ENCODE measurements around the gene SORCS2.

Gene SORCS2

DNA sequence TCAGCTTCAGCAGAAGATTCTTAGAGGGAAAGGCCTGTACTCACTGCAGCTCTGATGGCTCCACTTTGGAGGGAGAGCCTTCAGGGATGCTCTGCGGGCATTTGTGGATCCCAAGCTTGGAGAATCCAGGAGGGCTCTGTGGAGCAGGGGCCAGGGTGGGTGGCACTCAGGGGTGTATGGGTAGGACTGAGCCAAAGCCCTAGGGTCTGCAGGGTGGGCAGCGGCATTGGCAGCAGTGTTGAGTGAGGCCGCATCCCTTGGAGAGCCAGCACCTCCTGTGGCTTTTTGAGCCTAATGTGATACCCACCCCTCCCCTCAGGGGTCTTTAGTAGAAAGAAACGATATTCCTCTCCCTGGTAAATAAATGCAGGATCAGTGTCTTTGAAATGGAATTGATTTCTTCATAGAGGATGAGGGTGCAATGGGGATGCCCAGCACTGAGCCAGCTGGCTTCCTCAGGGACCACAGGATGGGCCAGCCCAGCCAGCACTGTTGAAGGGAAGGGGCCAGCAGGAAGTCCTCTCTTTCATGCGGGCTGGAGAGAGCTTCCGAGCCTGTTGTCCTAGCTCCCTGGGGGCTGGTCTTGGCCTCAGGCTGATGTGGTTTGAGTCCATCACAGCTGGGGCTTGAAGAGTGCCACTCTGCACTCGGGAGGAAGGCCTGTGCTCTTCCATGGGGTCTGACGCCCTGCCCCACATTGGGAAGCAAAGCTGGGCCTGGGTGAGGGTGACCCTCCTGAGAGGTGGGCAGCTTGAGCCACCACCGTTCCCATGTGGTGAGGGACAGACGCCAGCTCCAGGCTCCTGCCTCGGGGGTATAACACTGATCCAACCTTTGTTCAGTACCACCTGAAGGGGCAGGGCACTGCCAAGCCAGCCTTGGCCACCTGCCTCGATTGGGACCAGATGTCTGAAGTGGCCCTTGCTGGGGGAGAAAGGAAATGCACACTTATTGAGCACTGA lies 192.9 kb downstream of the SORCS2 start:
- DNase-seq (ENCODE audit: extremely low spot score) = no peak
- no peak for TF ChIP-seq CTCF (IDR thresholded peaks at IDR 0.05; ENCODE audit: control extremely low read depth, extremely low read depth, low read depth, missing control alignments)
- ChIA-PET CTCF (no interaction called here), POLR2A (no interaction called here)

GRCh38 chr4:7387925-7388324 lies 195.6 kb downstream of the SORCS2 start:
- no peak for TF ChIP-seq CTCF (IDR thresholded peaks at IDR 0.05; ENCODE audit: control extremely low read depth, extremely low read depth, low read depth, missing control alignments)
- POLR2A ChIA-PET = no interaction called here
- CTCF ChIA-PET = no interaction called here
- DNase-seq (ENCODE audit: extremely low spot score) = no peak

DNA sequence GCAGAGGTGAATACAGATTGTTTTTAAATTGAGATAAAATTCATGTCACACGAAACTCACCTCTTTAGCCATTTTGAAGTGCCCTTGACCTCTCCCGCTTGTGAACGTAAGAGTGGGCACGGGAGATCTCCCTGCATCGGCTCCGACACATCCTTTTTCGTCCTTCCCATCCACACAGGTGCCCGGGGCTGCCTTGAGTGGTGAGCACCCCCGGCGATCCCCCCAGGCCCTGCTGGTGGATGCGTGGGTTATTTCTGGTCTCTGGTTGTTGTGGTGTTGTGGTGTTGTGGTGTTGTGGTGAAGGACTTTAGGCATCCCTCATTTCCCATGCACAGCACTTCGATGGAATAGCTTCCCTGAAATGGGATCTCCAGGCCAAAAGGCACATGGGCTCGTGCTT lies 196.3 kb downstream of the SORCS2 start:
- POLR2A ChIA-PET = no interaction called here

GRCh38 chr4:7389101-7389701 lies 196.9 kb downstream of the SORCS2 start:
- no peak for TF ChIP-seq CTCF (IDR thresholded peaks at IDR 0.05; ENCODE audit: control extremely low read depth, extremely low read depth, low read depth, missing control alignments)
- POLR2A ChIA-PET = no interaction called here
- DNase-seq (ENCODE audit: extremely low spot score) = no peak
- CTCF ChIA-PET = no interaction called here

More for the DNA sequence above, 196.3 kb downstream of the SORCS2 start:
- CTCF ChIA-PET = no interaction called here
- TF ChIP-seq CTCF (IDR thresholded peaks at IDR 0.05; ENCODE audit: control extremely low read depth, extremely low read depth, low read depth, missing control alignments) = no peak
- no peak for DNase-seq (ENCODE audit: extremely low spot score)

GRCh38 chr4:7389719-7390118 lies 197.4 kb downstream of the SORCS2 start:
- ChIA-PET POLR2A (no interaction called here), CTCF (no interaction called here)
- no peak for DNase-seq (ENCODE audit: extremely low spot score)
- no peak for TF ChIP-seq CTCF (IDR thresholded peaks at IDR 0.05; ENCODE audit: control extremely low read depth, extremely low read depth, low read depth, missing control alignments)

- TF ChIP-seq CTCF (IDR thresholded peaks at IDR 0.05; ENCODE audit: control extremely low read depth, extremely low read depth, low read depth, missing control alignments) = no peak
- DNase-seq (ENCODE audit: extremely low spot score) = no peak
- POLR2A ChIA-PET = no interaction called here
- CTCF ChIA-PET = no interaction called here
Observed at GRCh38 chr4:7390336-7390735, 198.0 kb downstream of the SORCS2 start.

Data from GM10248 (cell line).